NCI-H345 (cell line): ENCODE results near the gene CTAG1A.
"Not testable (repeated sequence)": the region's sequence is repeated elsewhere in the genome, so short reads cannot be mapped to it uniquely, and the experiment has no call there.

Source experiments
- DNase-seq: peaks from one replicate; lab custom pipeline; 2025; lab: John Stamatoyannopoulos, UW

CTAG1A gene

GRCh38 chrX:154584585-154585183, at the start of gene CTAG1A:
TSS of gene CTAG1A (plus strand) at chrX:154585133. CDS start at chrX:154585207, 74 bp downstream.
- not testable (repeated sequence) for DNase-seq

- no peak for DNase-seq
These were observed 49.0 kb upstream of the CTAG1A start for GRCh38 chrX:154535892-154536291.

- no peak for DNase-seq
These were observed 45.9 kb upstream of the CTAG1A start for GRCh38 chrX:154539077-154539476.

- DNase-seq: not testable (repeated sequence)
These were observed 44.6 kb upstream of the CTAG1A start for GRCh38 chrX:154540365-154540764.

GRCh38 chrX:154540897-154541535, 43.9 kb upstream of the CTAG1A start:
- DNase-seq: no peak

- DNase-seq: no peak
These were observed 43.4 kb upstream of the CTAG1A start for GRCh38 chrX:154541589-154541895.

- no peak for DNase-seq
These were observed 42.8 kb upstream of the CTAG1A start for GRCh38 chrX:154541896-154542722.

GRCh38 chrX:154542723-154543424, 42.1 kb upstream of the CTAG1A start:
- no peak for DNase-seq

- DNase-seq: no peak
These were observed 39.2 kb upstream of the CTAG1A start for GRCh38 chrX:154545673-154546274.

- DNase-seq: peak; percentile 81
These were observed 38.3 kb upstream of the CTAG1A start, which contains the start of gene G6PD for GRCh38 chrX:154546354-154547244. TSS of gene G6PD (minus strand) at chrX:154546846. CDS start at chrX:154546155, 691 bp downstream.

GRCh38 chrX:154547245-154548027, 37.5 kb upstream of the CTAG1A start, which contains the start of gene IKBKG:
TSS of gene IKBKG (plus strand) at chrX:154547620. CDS start at chrX:154552003, 4,383 bp downstream.
- DNase-seq: peak; percentile 87

GRCh38 chrX:154548028-154548316, 37.0 kb upstream of the CTAG1A start:
- DNase-seq: no peak

- DNase-seq: no peak
These were observed 35.2 kb upstream of the CTAG1A start for GRCh38 chrX:154549766-154550165.

- not testable (repeated sequence) for DNase-seq
These were observed 32.7 kb upstream of the CTAG1A start for GRCh38 chrX:154552112-154552806.

GRCh38 chrX:154558060-154558690, 26.8 kb upstream of the CTAG1A start:
- DNase-seq: not testable (repeated sequence)

GRCh38 chrX:154558896-154559295, 26.0 kb upstream of the CTAG1A start:
- not testable (repeated sequence) for DNase-seq

GRCh38 chrX:154560326-154560725, 24.6 kb upstream of the CTAG1A start:
- DNase-seq: not testable (repeated sequence)

GRCh38 chrX:154562295-154562694, 22.6 kb upstream of the CTAG1A start:
- not testable (repeated sequence) for DNase-seq

- not testable (repeated sequence) for DNase-seq
These were observed 14.6 kb upstream of the CTAG1A start for GRCh38 chrX:154570361-154570760.
